Neural cell (in vitro differentiated cells): ENCODE measurements around the gene ZNF225. TPM values are rescaled to one million over a fixed set of nuclear protein-coding genes. Genes with fewer than 3 reads are reported as not detected.

ENCODE experiments used
- H2AFZ ChIP-seq: fragments of 200-600, 300-800 bp; sonication (generic), shearing (Covaris generic); 2 replicates; pipeline ENCODE4 v1.6.0; 2014; ENCODE audit warnings: low read depth, mild to moderate bottlenecking, antibody characterized with exemption, low read length, moderate library complexity
- H3F3A ChIP-seq: fragments of 200-600 bp; shearing (Covaris generic); 2 replicates; pipeline ENCODE4 v1.6.1; 2016; ENCODE audit warnings: mild to moderate bottlenecking, moderate library complexity, mixed read lengths, antibody characterized with exemption, low read length; ENCODE audit not compliant: insufficient read depth, poor library complexity, severe bottlenecking
- H3K27ac ChIP-seq: fragments of 200-600, 300-800 bp; sonication (generic), shearing (Covaris generic); 2 replicates; pipeline ENCODE4 v1.5.1; 2014; ENCODE audit warnings: mild to moderate bottlenecking, low read length, moderate library complexity
- H3K27me3 ChIP-seq: fragments of 300-800, 200-600 bp; sonication (generic), shearing (Covaris generic); 2 replicates; pipeline ENCODE4 v1.6.0; 2014; ENCODE audit warnings: mild to moderate bottlenecking, low read depth, low read length, moderate library complexity; ENCODE audit not compliant: insufficient read depth
- H3K36me3 ChIP-seq: fragments of 300-800, 200-600 bp; sonication (generic), shearing (Covaris generic); 2 replicates; pipeline ENCODE4 v1.5.1; 2014; ENCODE audit warnings: mild to moderate bottlenecking, antibody characterized with exemption, low read length, moderate library complexity; ENCODE audit not compliant: insufficient read depth
- H3K4me2 ChIP-seq: fragments of 300-800, 200-600 bp; sonication (generic), shearing (Covaris generic); 2 replicates; pipeline ENCODE4 v1.6.0; 2014; ENCODE audit warnings: mild to moderate bottlenecking, low read length
- H3K4me3 ChIP-seq: fragments of 300-800, 200-600 bp; sonication (generic), shearing (Covaris generic); 2 replicates; pipeline ENCODE4 v1.5.1; 2014; ENCODE audit warnings: mild to moderate bottlenecking, low read length, moderate library complexity
- H3K79me2 ChIP-seq: fragments of 200-600 bp; shearing (Covaris generic); replicated peaks from 2 replicates; pipeline ENCODE4 v1.6.0; 2014; ENCODE audit warnings: mild to moderate bottlenecking, low read length, moderate library complexity; ENCODE audit not compliant: insufficient read depth
- H3K9ac ChIP-seq: fragments of 300-800, 200-600 bp; sonication (generic), shearing (Covaris generic); 2 replicates; pipeline ENCODE4 v1.6.1; 2016; ENCODE audit warnings: mild to moderate bottlenecking, low read length, mixed read lengths
- H3K9me2 ChIP-seq: fragments of 200-600 bp; shearing (Covaris generic); 2 replicates; pipeline ENCODE4 v1.6.1; 2016; ENCODE audit warnings: mild to moderate bottlenecking, low read length, mixed read lengths; ENCODE audit not compliant: insufficient read depth
- H3K9me3 ChIP-seq: fragments of 200-600, 300-800 bp; sonication (generic), shearing (Covaris generic); 2 replicates; pipeline ENCODE4 v1.6.1; 2016; ENCODE audit warnings: mild to moderate bottlenecking, mixed run types, low read length, moderate library complexity, mixed read lengths
- H4K20me1 ChIP-seq: fragments of 200-600 bp; shearing (Covaris generic); 2 replicates; pipeline ENCODE4 v1.6.1; 2016; ENCODE audit warnings: mild to moderate bottlenecking, mixed run types; ENCODE audit not compliant: insufficient read depth
- CTCF ChIP-seq: fragments of 450-650 bp; IDR thresholded peaks from 2 replicates; pipeline ENCODE4 v1.5.1; 2014; ENCODE audit warnings: antibody characterized with exemption, mild to moderate bottlenecking, moderate library complexity; ENCODE audit not compliant: poor library complexity, severe bottlenecking
- EP300 ChIP-seq: fragments of 450-650 bp; conservative IDR thresholded peaks from 2 replicates; pipeline ENCODE4 v1.6.1; 2014; ENCODE audit warnings: antibody characterized with exemption, mild to moderate bottlenecking, moderate library complexity; ENCODE audit not compliant: poor library complexity, severe bottlenecking
- EZH2 ChIP-seq: fragments of 200-600, 300-800 bp; shearing (Covaris generic), sonication (generic); IDR thresholded peaks from 2 replicates; pipeline ENCODE4 v1.6.1; 2014; ENCODE audit warnings: antibody characterized with exemption, low read length, borderline replicate concordance, mild to moderate bottlenecking; ENCODE audit not compliant: insufficient read depth, poor library complexity, severe bottlenecking
- MXI1 ChIP-seq: fragments of 450-650 bp; conservative IDR thresholded peaks from 2 replicates; pipeline ENCODE4 v1.6.1; 2014; ENCODE audit warnings: antibody characterized with exemption, mild to moderate bottlenecking; ENCODE audit not compliant: poor library complexity, severe bottlenecking
- POLR2AphosphoS5 ChIP-seq: IDR thresholded peaks from 2 replicates; pipeline ENCODE4 v1.6.1; 2012
- RAD21 ChIP-seq: fragments of 450-650 bp; conservative IDR thresholded peaks from 2 replicates; pipeline ENCODE4 v1.6.1; 2014; ENCODE audit warnings: antibody characterized with exemption, mild to moderate bottlenecking, moderate library complexity
- REST ChIP-seq: IDR thresholded peaks from 2 replicates; pipeline ENCODE4 v1.6.1; 2012; ENCODE audit warnings: borderline replicate concordance
- SMC3 ChIP-seq: fragments of 450-650 bp; conservative IDR thresholded peaks from 2 replicates; pipeline ENCODE4 v1.6.1; 2014; ENCODE audit warnings: antibody characterized with exemption, mild to moderate bottlenecking, moderate library complexity; ENCODE audit not compliant: poor library complexity
- TAF1 ChIP-seq: IDR thresholded peaks from 2 replicates; pipeline ENCODE4 v1.6.1; 2012; ENCODE audit warnings: low read depth
- polyA plus RNA-seq: library from polyadenylated mRNA; depleted of rRNA; stranded (reverse); fragments of >200 nt; gene quantifications from 2 replicates; pipeline ENCODE4 v1.2.3, GENCODE V29; 2014

Gene ZNF225
- polyA plus RNA-seq, 1 donor from 2014 or later: 8.5 TPM

GRCh38 chr19:44149776-44150175 is 36.6 kb downstream of the ZNF225 start:
- H3F3A ChIP-seq: no peaks in the 10 kb centered on the region
- H3K27me3 ChIP-seq: no peaks in the 10 kb centered on the region
- no peak overlapping the region for H3K9ac ChIP-seq
- no peaks in the 10 kb centered on the region for H4K20me1 ChIP-seq
- no peak overlapping the region for H2AFZ ChIP-seq
- TF ChIP-seq EP300: no peak
- TF ChIP-seq POLR2AphosphoS5: no peak
- TF ChIP-seq SMC3: no peak
- TF ChIP-seq REST: no peak
- no peak for TF ChIP-seq TAF1
- no peak for TF ChIP-seq MXI1
- TF ChIP-seq RAD21: no peak
- TF ChIP-seq EZH2: no peak
- TF ChIP-seq CTCF: no peak
- peaks cover 7% of the 10 kb centered on the region for H3K36me3 ChIP-seq
- H3K9me3 ChIP-seq: no peaks in the 10 kb centered on the region
- H3K79me2 ChIP-seq: no peaks in the 10 kb centered on the region
- H3K4me2 ChIP-seq: no peak overlapping the region
- no peaks in the 10 kb centered on the region for H3K9me2 ChIP-seq
- no peak overlapping the region for H3K4me3 ChIP-seq
- H3K27ac ChIP-seq: no peak overlapping the region

GRCh38 chr19:44151491-44151890 is 38.3 kb downstream of the ZNF225 start:
- no peak overlapping the region for H3K9ac ChIP-seq
- H3K4me3 ChIP-seq: no peak overlapping the region
- no peaks in the 10 kb centered on the region for H3K9me2 ChIP-seq
- H2AFZ ChIP-seq: no peak overlapping the region
- H3K9me3 ChIP-seq: peaks cover 4% of the 10 kb centered on the region
- H3K36me3 ChIP-seq: peaks cover 10% of the 10 kb centered on the region
- no peaks in the 10 kb centered on the region for H4K20me1 ChIP-seq
- no peaks in the 10 kb centered on the region for H3K27me3 ChIP-seq
- no peak overlapping the region for H3K4me2 ChIP-seq
- H3K27ac ChIP-seq: no peak overlapping the region
- no peak for TF ChIP-seq SMC3
- no peak for TF ChIP-seq EZH2
- no peak for TF ChIP-seq MXI1
- no peak for TF ChIP-seq POLR2AphosphoS5
- no peaks in the 10 kb centered on the region for H3K79me2 ChIP-seq
- H3F3A ChIP-seq: no peaks in the 10 kb centered on the region

GRCh38 chr19:44156475-44156874 is 43.3 kb downstream of the ZNF225 start:
- Histone ChIP-seq H3K4me2 (no peak overlapping the region), H3K36me3 (peaks cover 20% of the 10 kb centered on the region), H3K4me3 (no peak overlapping the region), H3K9ac (no peak overlapping the region), H3K9me3 (peaks cover 18% of the 10 kb centered on the region), H2AFZ (no peak overlapping the region), H4K20me1 (no peaks in the 10 kb centered on the region), H3K27me3 (no peaks in the 10 kb centered on the region), H3K27ac (no peak overlapping the region), H3K9me2 (no peaks in the 10 kb centered on the region), H3F3A (no peaks in the 10 kb centered on the region), H3K79me2 (no peaks in the 10 kb centered on the region)
- TF ChIP-seq CTCF: no peak
- no peak for TF ChIP-seq RAD21
- no peak for TF ChIP-seq EP300
- no peak for TF ChIP-seq REST
- no peak for TF ChIP-seq EZH2
- no peak for TF ChIP-seq POLR2AphosphoS5
- no peak for TF ChIP-seq SMC3
- TF ChIP-seq MXI1: no peak
- TF ChIP-seq TAF1: no peak
